Kidney (tissue), 14 donors: Measurements from ENCODE around the gene TMEM229B. TPM values are rescaled to one million over a fixed set of nuclear protein-coding genes. Genes with fewer than 3 reads are reported as not detected.

Source experiments
- DNase-seq, 5 donors: peaks; one replicate each; pipeline ENCODE4 v3.0.0-alpha.2; 2013 to 2020
- FAIRE-seq: peaks from 2 replicates; lab custom pipeline; 2012; peaks lifted over from hg19 to GRCh38; lab: Jason Lieb, UNC
- H3K27ac ChIP-seq, 2 donors: one replicate each; pipeline ENCODE4 v1.7.0; 2013; ENCODE audit warnings: low read depth in 2 of 2, low read length in 2 of 2, inconsistent platforms in 1 of 2
- H3K27me3 ChIP-seq: one replicate; pipeline ENCODE4 v1.7.1; 2013; ENCODE audit warnings: low read length, inconsistent platforms; ENCODE audit not compliant: control insufficient read depth, insufficient read depth
- H3K36me3 ChIP-seq, 3 donors: one replicate each; pipeline versions ENCODE4 v1.7.0 to v1.7.1; 2013; ENCODE audit warnings: low read length in 3 of 3, control low read depth in 1 of 3, inconsistent platforms in 1 of 3; ENCODE audit not compliant: insufficient read depth in 3 of 3, control insufficient read depth in 2 of 3
- H3K4me1 ChIP-seq, 3 donors: one replicate each; pipeline versions ENCODE4 v1.7.0 to v1.7.1; 2013; ENCODE audit warnings: low read length in 3 of 3, inconsistent platforms in 1 of 3, low read depth in 1 of 3; ENCODE audit not compliant: control insufficient read depth in 2 of 3, insufficient read depth in 2 of 3
- H3K4me3 ChIP-seq, 3 donors: one replicate each; pipeline versions ENCODE4 v1.7.0 to v1.8.1; 2013; ENCODE audit warnings: low read length in 3 of 3, control low read depth in 1 of 3, inconsistent platforms in 1 of 3
- H3K9ac ChIP-seq, 3 donors: one replicate each; pipeline versions ENCODE4 v1.7.0 to v1.7.1; 2013; ENCODE audit warnings: low read length in 3 of 3, control low read depth in 1 of 3, inconsistent platforms in 1 of 3
- H3K9me3 ChIP-seq, 3 donors: one replicate each; pipeline versions ENCODE4 v1.7.0 to v1.7.1; 2013; ENCODE audit warnings: low read length in 3 of 3, control low read depth in 1 of 3, inconsistent platforms in 1 of 3; ENCODE audit not compliant: control insufficient read depth in 2 of 3, insufficient read depth in 1 of 3
- intact Hi-C: fragments of 100-400 bp; cut with DNase I; formaldehyde crosslinking; loops from one replicate; pipeline ENCODE4 v1.11.1; 2022
- polyA plus RNA-seq: library from polyadenylated mRNA; stranded (reverse); fragments of 350-450 nt; fragmentation: Illumina TruSeq; extraction: RNeasy Lipid Tissue Mini Kit (QIAGEN cat#74804); gene quantifications from one replicate; pipeline ENCODE4 v1.2.3, GENCODE V29; 2014; ENCODE audit warnings: low read depth, low replicate concordance; ENCODE audit not compliant: insufficient read depth
- total RNA-seq: library from RNA; stranded (reverse); fragmentation: NEBNext Ultra II Directional; extraction: Animal tissue kit (Norgen Biotek cat#: 25700); gene quantifications from one replicate; pipeline ENCODE4 v1.2.1, GENCODE V29; 2021
- TF ChIP-seq, protein P1 (sequence below): IDR thresholded peaks from 3 replicates; pipeline ENCODE4 v1.5.1; 2012; ENCODE audit warnings: mild to moderate bottlenecking, moderate library complexity, borderline replicate concordance; ENCODE audit not compliant: insufficient read depth; ENCODE audit errors: extremely low read depth
- donor health status: control.
- donor health status: control.
- donor health status: control.
- donor health status: control.
- donor health status: control.
- donor health status: DM: yes; HTN: yes; CAD: no.
- donor health status: Normal renal cell carcinoma (clear cell type).

TMEM229B gene
- total and polyA plus RNA-seq, 2 donors from 2014 or later = 3.1 to 7.8 TPM

DNA sequence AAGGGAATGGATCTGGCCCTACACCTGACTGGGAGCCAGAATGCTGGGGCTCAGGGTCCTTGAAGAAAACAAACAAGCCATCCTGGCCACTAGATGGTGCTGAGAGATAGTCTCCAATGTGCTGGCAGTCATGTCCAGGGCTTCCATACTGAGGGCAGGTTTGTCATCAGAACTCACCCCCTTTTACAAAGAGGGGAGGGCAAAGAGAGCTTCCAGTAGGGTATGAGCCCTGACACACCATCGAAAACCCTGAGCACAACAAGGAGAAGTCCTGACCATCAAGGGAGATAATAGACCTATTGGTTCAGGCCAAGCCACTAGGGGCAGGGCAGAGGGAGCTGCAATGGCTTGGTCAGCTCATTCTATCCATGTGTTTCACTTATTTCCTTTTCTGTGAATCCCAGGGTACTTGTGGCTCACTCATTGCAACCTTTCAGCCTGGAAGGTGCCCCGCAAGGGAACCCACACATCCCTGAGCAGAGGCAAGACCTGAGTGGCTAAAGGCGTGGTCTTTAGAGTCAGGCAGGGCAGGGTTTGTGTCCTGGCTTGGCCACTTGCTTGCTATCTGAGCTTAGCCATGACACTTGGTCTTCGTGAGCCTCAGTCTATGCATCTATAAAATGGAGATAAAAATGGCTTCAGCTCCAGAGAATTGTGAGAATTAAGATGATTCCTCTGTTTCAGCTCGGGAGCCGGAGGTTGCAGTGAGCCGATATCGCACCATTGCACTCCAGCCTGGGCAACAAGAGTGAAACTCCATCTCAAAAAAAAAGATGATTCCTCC is 38.3 kb upstream of the TMEM229B start:
- intact Hi-C loops = no loop called here
- no peak overlapping the region for H3K9ac ChIP-seq
- no peaks in the 10 kb centered on the region for H3K9me3 ChIP-seq
- no peaks in the 10 kb centered on the region for H3K4me1 ChIP-seq
- no peaks in the 10 kb centered on the region for H3K27me3 ChIP-seq
- TF ChIP-seq, protein P1, sequence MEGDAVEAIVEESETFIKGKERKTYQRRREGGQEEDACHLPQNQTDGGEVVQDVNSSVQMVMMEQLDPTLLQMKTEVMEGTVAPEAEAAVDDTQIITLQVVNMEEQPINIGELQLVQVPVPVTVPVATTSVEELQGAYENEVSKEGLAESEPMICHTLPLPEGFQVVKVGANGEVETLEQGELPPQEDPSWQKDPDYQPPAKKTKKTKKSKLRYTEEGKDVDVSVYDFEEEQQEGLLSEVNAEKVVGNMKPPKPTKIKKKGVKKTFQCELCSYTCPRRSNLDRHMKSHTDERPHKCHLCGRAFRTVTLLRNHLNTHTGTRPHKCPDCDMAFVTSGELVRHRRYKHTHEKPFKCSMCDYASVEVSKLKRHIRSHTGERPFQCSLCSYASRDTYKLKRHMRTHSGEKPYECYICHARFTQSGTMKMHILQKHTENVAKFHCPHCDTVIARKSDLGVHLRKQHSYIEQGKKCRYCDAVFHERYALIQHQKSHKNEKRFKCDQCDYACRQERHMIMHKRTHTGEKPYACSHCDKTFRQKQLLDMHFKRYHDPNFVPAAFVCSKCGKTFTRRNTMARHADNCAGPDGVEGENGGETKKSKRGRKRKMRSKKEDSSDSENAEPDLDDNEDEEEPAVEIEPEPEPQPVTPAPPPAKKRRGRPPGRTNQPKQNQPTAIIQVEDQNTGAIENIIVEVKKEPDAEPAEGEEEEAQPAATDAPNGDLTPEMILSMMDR = peak; percentile 69
- no peak overlapping the region for H3K27ac ChIP-seq
- DNase-seq (peak in 4 of 5 donors; percentile 54 to 77 (median 62)), FAIRE-seq (no peak)
- no peak overlapping the region for H3K4me3 ChIP-seq
- no peaks in the 10 kb centered on the region for H3K36me3 ChIP-seq

DNA sequence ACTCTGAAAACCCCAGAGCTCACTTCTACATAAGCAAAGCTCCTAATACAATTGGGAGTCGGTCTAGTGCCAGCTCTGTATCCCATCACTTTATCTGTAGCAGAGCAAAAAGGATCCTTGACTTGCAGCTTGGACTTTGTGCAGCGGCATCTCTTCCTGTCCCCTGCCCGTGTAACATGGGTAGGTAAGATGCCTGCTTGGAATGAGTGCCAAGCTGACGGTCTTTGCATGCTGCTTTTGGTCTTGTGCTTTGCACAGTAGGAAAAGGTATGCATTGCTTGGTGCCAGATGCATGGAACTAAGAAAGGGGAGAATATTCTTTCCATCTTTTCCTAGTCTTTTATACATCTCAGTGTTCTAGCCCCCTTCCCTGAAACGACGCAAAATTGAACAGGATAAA is 37.7 kb upstream of the TMEM229B start:
- H3K9ac ChIP-seq = no peak overlapping the region
- no peak for FAIRE-seq
- intact Hi-C loops = no loop called here
- TF ChIP-seq, protein P1 = no peak
- H3K36me3 ChIP-seq = no peaks in the 10 kb centered on the region
- no peak for DNase-seq
- H3K27ac ChIP-seq = no peak overlapping the region
- no peaks in the 10 kb centered on the region for H3K27me3 ChIP-seq
- H3K4me1 ChIP-seq = no peaks in the 10 kb centered on the region
- H3K4me3 ChIP-seq = no peak overlapping the region
- no peaks in the 10 kb centered on the region for H3K9me3 ChIP-seq

DNA sequence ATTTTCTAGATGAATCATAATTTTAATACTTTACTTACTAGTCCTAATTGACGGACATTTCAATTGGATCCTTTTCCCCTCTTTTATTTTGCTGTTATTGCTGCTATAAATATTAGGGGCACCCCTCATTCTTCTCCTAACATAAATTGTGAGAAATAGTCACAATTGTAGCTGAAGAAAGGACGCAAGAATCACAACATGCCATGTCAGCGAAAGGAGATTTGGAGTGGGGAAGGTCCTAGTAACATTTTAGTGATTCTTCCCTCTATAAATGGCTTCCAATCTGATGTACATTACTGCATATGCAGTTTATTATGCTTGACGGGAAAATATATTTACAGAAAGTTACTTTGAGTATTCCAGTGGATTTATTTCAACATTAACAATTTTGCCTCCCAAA is 36.9 kb upstream of the TMEM229B start:
- H3K9me3 ChIP-seq = no peaks in the 10 kb centered on the region
- no peaks in the 10 kb centered on the region for H3K36me3 ChIP-seq
- H3K27me3 ChIP-seq = no peaks in the 10 kb centered on the region
- TF ChIP-seq, protein P1 = no peak
- intact Hi-C loops = no loop called here
- H3K27ac ChIP-seq = no peak overlapping the region
- no peaks in the 10 kb centered on the region for H3K4me1 ChIP-seq
- no peak overlapping the region for H3K9ac ChIP-seq
- DNase-seq = no peak
- H3K4me3 ChIP-seq = no peak overlapping the region
- no peak for FAIRE-seq
